Measurements from ENCODE around the gene ARHGAP26. TPM values are rescaled to one million over a fixed set of nuclear protein-coding genes. Genes with fewer than 3 reads are reported as not detected.

ARHGAP26 gene
- polyA plus RNA-seq, 4 donors = 7.6 to 31.7 (median 11.5) TPM

DNA sequence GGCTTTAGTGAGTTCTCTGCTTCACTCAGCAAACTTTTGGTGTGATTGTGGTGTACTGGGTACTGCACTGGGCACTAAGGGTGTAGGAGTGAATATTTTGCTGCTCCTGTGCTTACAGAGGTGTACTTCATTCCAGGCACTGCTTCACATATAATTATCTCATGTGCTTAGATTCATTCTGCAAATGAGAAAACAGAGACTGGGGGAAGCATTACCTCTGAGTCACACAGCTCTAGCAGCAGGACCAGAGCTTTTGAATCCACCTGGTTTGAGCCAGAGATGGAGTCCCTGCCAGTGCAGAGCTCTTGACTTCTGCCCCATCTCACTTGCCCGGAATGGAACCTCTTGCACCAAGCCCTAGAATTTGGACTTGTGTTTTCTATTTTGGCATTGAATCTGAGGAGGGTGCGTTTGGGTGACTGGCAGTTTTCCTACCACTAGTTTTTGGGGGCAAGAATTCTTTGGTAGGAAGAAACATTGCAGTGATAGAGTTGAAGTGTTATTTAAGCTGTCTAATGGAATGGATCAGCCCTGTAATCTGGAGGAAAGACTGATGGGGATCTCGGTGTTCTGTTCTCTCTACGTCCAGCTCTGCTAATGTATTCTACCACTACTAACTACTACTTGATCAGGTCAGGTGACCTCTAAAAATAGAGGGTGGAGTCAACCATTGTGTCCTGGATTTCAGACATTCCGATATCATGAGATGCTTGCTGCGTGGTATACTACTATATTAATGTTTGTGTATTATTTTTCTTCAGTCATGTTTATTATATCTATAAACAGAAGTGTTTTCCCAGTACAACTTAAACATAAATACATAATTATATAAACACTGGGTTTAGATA is 2.5 kb downstream of the ARHGAP26 start:
- Histone ChIP-seq H3K27me3 (ENCODE audit: control insufficient read depth in 3 of 3, insufficient read depth in 3 of 3, low read length in 3 of 3) (no peaks in the 10 kb centered on the region), H3K36me3 (ENCODE audit: control insufficient read depth in 3 of 3, insufficient read depth in 2 of 3, low read depth in 1 of 3, low read length in 3 of 3) (no peaks in the 10 kb centered on the region), H3K9me3 (ENCODE audit: control insufficient read depth in 2 of 2, insufficient read depth in 1 of 2, low read depth in 1 of 2, low read length in 1 of 2) (no peaks in the 10 kb centered on the region), H3K27ac (ENCODE audit: low read depth in 1 of 3, low read length in 2 of 3) (no peak overlapping the region), H3K4me1 (ENCODE audit: control insufficient read depth in 3 of 3, insufficient read depth in 2 of 3, low read depth in 1 of 3, low read length in 2 of 3) (peaks cover 1 to 17% (median 2%) of the 10 kb centered on the region in 3 donors), H3K4me3 (ENCODE audit: low read depth in 1 of 3, low read length in 3 of 3) (peak overlapping the region in 2 of 3 donors; percentile 86 to 96)
- DNase-seq = no peak
- FAIRE-seq = no peak
- WGBS, 3 donors = 65 to 77% (median 76%) methylated on average over 6 of the region's 6 CpGs

DNA sequence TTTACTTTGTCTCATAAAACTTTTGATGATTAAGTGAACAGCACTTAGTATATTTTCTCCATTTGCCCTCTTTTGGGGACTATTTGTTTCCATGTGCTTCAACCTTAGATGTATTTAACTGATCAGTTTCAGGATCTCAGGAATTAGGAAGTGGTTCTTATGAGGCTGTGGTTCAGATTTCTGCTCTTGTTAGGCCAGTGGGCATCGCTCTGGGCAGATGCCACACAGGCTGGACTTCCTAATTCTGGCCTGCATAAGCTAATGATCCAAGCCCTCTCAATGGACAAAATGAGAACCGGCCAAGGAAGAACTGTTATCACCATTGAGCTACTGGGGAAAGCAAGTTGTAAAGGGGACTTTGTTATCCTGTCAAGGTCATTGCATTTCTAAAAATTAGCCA is 6.9 kb downstream of the ARHGAP26 start:
- no peaks in the 10 kb centered on the region for H3K9me3 ChIP-seq (ENCODE audit: control insufficient read depth in 2 of 2, insufficient read depth in 1 of 2, low read depth in 1 of 2, low read length in 1 of 2)
- FAIRE-seq (no peak), DNase-seq (no peak)
- no peak overlapping the region for H3K4me3 ChIP-seq (ENCODE audit: low read depth in 1 of 3, low read length in 3 of 3)
- WGBS, 3 donors = 90 to 93% (median 92%) methylated on average over 2 of the region's 2 CpGs
- no peak overlapping the region for H3K27ac ChIP-seq (ENCODE audit: low read depth in 1 of 3, low read length in 2 of 3)
- H3K4me1 ChIP-seq (ENCODE audit: control insufficient read depth in 3 of 3, insufficient read depth in 2 of 3, low read depth in 1 of 3, low read length in 2 of 3) = peaks cover 5 to 20% (median 8%) of the 10 kb centered on the region in 3 donors
- no peaks in the 10 kb centered on the region for H3K27me3 ChIP-seq (ENCODE audit: control insufficient read depth in 3 of 3, insufficient read depth in 3 of 3, low read length in 3 of 3)
- H3K36me3 ChIP-seq (ENCODE audit: control insufficient read depth in 3 of 3, insufficient read depth in 2 of 3, low read depth in 1 of 3, low read length in 3 of 3) = no peaks in the 10 kb centered on the region

DNA sequence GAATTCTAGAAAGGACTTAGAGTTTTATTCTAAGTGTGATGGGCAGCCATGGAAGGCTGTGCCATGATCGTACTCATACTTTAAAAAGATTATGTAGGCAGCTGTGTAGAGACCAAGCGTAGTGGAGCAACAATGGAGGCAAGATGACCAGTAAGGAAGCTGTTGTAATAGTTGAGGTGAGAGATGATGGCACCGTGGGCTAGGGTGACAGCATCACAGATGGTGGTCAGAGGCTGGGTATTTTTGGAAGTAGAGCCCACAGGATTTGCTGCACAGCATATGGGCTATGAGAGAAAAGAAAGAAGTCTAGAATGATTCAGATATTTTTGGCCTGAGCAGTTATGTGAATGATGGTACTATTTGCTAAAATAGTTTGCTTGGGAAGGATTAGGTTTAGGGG is 7.7 kb downstream of the ARHGAP26 start:
- Histone ChIP-seq H3K36me3 (ENCODE audit: control insufficient read depth in 3 of 3, insufficient read depth in 2 of 3, low read depth in 1 of 3, low read length in 3 of 3) (no peaks in the 10 kb centered on the region), H3K27me3 (ENCODE audit: control insufficient read depth in 3 of 3, insufficient read depth in 3 of 3, low read length in 3 of 3) (no peaks in the 10 kb centered on the region), H3K27ac (ENCODE audit: low read depth in 1 of 3, low read length in 2 of 3) (no peak overlapping the region), H3K4me3 (ENCODE audit: low read depth in 1 of 3, low read length in 3 of 3) (no peak overlapping the region), H3K4me1 (ENCODE audit: control insufficient read depth in 3 of 3, insufficient read depth in 2 of 3, low read depth in 1 of 3, low read length in 2 of 3) (peaks cover 5 to 18% (median 9%) of the 10 kb centered on the region in 3 donors), H3K9me3 (ENCODE audit: control insufficient read depth in 2 of 2, insufficient read depth in 1 of 2, low read depth in 1 of 2, low read length in 1 of 2) (no peaks in the 10 kb centered on the region)
- DNase-seq (no peak), FAIRE-seq (no peak)
- WGBS, 3 donors = 90 to 96% (median 94%) methylated on average over 3 of the region's 3 CpGs

DNA sequence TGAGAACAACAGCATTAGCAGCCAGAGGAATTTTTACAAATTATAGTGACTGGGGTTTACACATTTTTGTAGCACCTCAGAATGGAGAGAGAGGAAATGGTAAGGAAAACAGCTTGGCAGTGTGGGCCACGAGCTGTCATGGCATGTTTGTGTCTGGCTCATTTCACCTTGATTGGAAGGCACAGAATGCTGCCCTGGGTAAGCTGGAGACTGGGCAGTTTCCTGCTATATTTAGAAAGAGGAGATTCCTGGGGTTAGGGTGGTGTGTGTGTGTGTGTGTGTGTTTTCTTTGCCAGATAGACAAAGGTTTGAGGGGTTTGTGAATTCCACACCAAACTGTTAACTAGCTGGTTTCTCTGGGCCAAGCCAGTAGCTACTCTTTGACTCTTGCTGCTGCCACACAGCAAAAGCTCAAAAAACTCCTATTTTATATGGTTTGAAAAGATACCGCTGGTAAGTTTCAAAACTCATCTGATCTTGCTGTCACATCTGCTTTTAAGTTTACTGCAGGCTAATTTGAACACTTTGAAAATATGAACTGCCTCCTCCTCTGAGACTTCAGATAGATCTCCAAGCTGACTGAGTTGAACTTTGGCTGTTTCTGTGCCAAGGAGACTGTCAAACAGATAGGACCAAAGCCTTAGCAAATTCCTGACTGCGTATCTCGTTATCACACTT is 9.1 kb downstream of the ARHGAP26 start:
- Histone ChIP-seq H3K9me3 (ENCODE audit: control insufficient read depth in 2 of 2, insufficient read depth in 1 of 2, low read depth in 1 of 2, low read length in 1 of 2) (no peaks in the 10 kb centered on the region), H3K4me1 (ENCODE audit: control insufficient read depth in 3 of 3, insufficient read depth in 2 of 3, low read depth in 1 of 3, low read length in 2 of 3) (peaks cover 5 to 18% (median 11%) of the 10 kb centered on the region in 3 donors), H3K36me3 (ENCODE audit: control insufficient read depth in 3 of 3, insufficient read depth in 2 of 3, low read depth in 1 of 3, low read length in 3 of 3) (peaks cover 0 to 6% (median 0%) of the 10 kb centered on the region in 3 donors), H3K27me3 (ENCODE audit: control insufficient read depth in 3 of 3, insufficient read depth in 3 of 3, low read length in 3 of 3) (no peaks in the 10 kb centered on the region), H3K4me3 (ENCODE audit: low read depth in 1 of 3, low read length in 3 of 3) (no peak overlapping the region), H3K27ac (ENCODE audit: low read depth in 1 of 3, low read length in 2 of 3) (peak overlapping the region in 1 of 3 donors; percentile 3)
- 24 to 54% (median 40%) methylated on average over 4 of the region's 4 CpGs for WGBS, 3 donors
- FAIRE-seq = no peak
- DNase-seq = peak; percentile 38 to 48

DNA sequence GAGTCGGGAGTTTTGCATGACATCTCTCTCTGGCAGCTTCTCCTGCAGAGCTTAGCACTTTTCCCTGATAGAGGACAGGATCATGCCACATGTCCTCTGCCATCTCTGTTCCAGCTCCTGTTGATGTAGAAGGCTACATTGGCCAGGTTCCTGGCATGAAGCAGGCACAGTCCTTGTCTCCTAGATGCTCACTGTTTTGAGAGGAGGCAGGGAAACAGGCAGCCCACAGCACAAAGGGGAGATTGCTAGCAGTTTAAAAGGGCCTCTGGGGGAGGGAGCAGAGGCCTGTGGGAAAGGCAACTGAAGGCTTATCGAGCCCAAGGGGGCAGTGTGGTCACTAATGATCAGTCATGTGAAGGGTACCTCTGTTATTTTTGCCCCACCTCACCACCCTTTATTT is 10.7 kb downstream of the ARHGAP26 start:
- no peaks in the 10 kb centered on the region for H3K27me3 ChIP-seq (ENCODE audit: control insufficient read depth in 3 of 3, insufficient read depth in 3 of 3, low read length in 3 of 3)
- no peak overlapping the region for H3K27ac ChIP-seq (ENCODE audit: low read depth in 1 of 3, low read length in 2 of 3)
- H3K4me3 ChIP-seq (ENCODE audit: low read depth in 1 of 3, low read length in 3 of 3) = no peak overlapping the region
- FAIRE-seq (no peak), DNase-seq (no peak)
- H3K4me1 ChIP-seq (ENCODE audit: control insufficient read depth in 3 of 3, insufficient read depth in 2 of 3, low read depth in 1 of 3, low read length in 2 of 3) = peaks cover 5 to 18% (median 11%) of the 10 kb centered on the region in 3 donors
- WGBS, 3 donors = 49 to 62% (median 59%) methylated on average over 2 of the region's 2 CpGs
- H3K36me3 ChIP-seq (ENCODE audit: control insufficient read depth in 3 of 3, insufficient read depth in 2 of 3, low read depth in 1 of 3, low read length in 3 of 3) = peaks cover 0 to 6% (median 0%) of the 10 kb centered on the region in 3 donors
- no peaks in the 10 kb centered on the region for H3K9me3 ChIP-seq (ENCODE audit: control insufficient read depth in 2 of 2, insufficient read depth in 1 of 2, low read depth in 1 of 2, low read length in 1 of 2)

DNA sequence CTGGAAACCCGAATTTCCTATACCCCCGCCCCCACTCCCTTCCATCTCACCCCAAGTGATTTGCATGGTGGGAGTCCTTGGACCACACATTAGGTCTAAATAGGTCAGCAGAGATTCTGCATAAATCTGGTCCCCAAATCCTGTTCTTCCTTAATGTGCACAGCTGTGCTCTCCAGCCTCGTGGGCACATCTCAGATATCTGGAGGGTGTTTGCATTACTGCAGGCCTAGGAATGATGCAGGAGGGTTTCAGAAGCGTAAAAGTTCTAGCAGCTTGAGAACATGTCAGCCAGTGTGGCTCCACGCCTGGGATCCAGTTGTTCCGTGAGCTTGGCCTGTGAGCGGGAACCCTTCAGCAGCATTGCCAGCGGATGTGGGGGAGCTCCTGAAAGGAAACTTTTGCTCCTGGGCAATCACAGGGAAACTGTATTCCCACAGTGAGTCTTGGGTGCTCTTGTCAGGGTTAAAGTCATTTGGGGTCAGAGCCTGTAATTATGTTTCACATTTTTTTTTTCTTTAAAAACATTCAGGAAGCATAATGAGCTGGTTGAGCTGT is 12.9 kb downstream of the ARHGAP26 start:
- DNase-seq = no peak
- WGBS, 3 donors = 75 to 83% (median 82%) methylated on average over 8 of the region's 8 CpGs
- H3K4me3 ChIP-seq (ENCODE audit: low read depth in 1 of 3, low read length in 3 of 3) = no peak overlapping the region
- peaks cover 5 to 18% (median 11%) of the 10 kb centered on the region in 3 donors for H3K4me1 ChIP-seq (ENCODE audit: control insufficient read depth in 3 of 3, insufficient read depth in 2 of 3, low read depth in 1 of 3, low read length in 2 of 3)
- peak overlapping the region in 1 of 3 donors; percentile 29 for H3K27ac ChIP-seq (ENCODE audit: low read depth in 1 of 3, low read length in 2 of 3)
- peaks cover 0 to 6% (median 0%) of the 10 kb centered on the region in 3 donors for H3K36me3 ChIP-seq (ENCODE audit: control insufficient read depth in 3 of 3, insufficient read depth in 2 of 3, low read depth in 1 of 3, low read length in 3 of 3)
- H3K27me3 ChIP-seq (ENCODE audit: control insufficient read depth in 3 of 3, insufficient read depth in 3 of 3, low read length in 3 of 3) = no peaks in the 10 kb centered on the region
- FAIRE-seq = no peak
- H3K9me3 ChIP-seq (ENCODE audit: control insufficient read depth in 2 of 2, insufficient read depth in 1 of 2, low read depth in 1 of 2, low read length in 1 of 2) = no peaks in the 10 kb centered on the region

DNA sequence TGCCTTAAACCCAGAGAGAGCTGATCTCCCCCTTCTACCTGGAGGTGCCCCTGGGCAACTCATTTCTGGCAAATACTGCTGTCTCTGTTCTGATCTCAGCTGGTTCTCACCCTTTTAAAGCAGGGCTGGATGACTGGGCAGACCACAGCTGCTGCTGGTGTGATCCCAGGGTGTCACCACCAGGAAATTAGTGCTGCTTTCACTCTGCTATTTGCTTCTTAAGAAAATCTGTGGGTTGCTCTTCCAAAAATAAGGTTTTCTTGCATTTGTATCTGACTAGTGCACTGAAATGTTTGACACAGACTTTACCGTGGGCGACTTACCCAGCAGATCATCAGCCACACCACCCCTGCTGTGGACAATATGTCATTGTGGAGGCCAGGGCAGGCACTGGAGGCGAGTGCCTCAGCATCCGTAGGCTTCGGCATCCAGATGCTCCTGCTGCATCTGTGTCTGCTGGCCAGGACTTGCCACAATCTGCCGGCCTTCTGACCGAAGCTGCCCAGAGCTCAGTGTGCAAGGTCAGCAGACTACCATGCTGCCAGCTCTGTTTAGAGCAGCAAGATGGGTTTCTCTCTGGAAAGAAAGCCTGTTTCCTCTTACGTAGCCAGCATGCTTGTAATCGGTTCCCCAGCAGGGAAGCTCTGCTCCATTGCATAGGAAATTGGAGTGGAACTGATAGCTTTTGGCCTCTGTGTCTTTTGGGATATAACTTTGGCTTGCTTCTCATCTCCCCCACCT is 13.6 kb downstream of the ARHGAP26 start:
- Histone ChIP-seq H3K9me3 (ENCODE audit: control insufficient read depth in 2 of 2, insufficient read depth in 1 of 2, low read depth in 1 of 2, low read length in 1 of 2) (no peaks in the 10 kb centered on the region), H3K27me3 (ENCODE audit: control insufficient read depth in 3 of 3, insufficient read depth in 3 of 3, low read length in 3 of 3) (no peaks in the 10 kb centered on the region), H3K36me3 (ENCODE audit: control insufficient read depth in 3 of 3, insufficient read depth in 2 of 3, low read depth in 1 of 3, low read length in 3 of 3) (peaks cover 0 to 6% (median 0%) of the 10 kb centered on the region in 3 donors), H3K4me3 (ENCODE audit: low read depth in 1 of 3, low read length in 3 of 3) (no peak overlapping the region), H3K27ac (ENCODE audit: low read depth in 1 of 3, low read length in 2 of 3) (peak overlapping the region in 1 of 3 donors; percentile 29), H3K4me1 (ENCODE audit: control insufficient read depth in 3 of 3, insufficient read depth in 2 of 3, low read depth in 1 of 3, low read length in 2 of 3) (peaks cover under 1 to 20% (median 11%) of the 10 kb centered on the region in 3 donors)
- 59 to 70% (median 60%) methylated on average over 9 of the region's 9 CpGs for WGBS, 3 donors
- FAIRE-seq (no peak), DNase-seq (no peak)
